IMR-90 (cell line): Measurements from ENCODE around the gene HOXC6.

Source experiments
- CEBPB ChIP-seq: IDR thresholded peaks from 2 replicates; pipeline ENCODE4 v1.6.1; 2012; ENCODE audit warnings: low read depth, low read length, improper control_type of control experiment
- CHD1 ChIP-seq: IDR thresholded peaks from 2 replicates; pipeline ENCODE4 v1.6.1; 2012; ENCODE audit warnings: low read depth, low read length, improper control_type of control experiment
- CTCF ChIP-seq: conservative IDR thresholded peaks from 2 replicates; pipeline ENCODE4 v1.5.1; 2012; ENCODE audit warnings: mild to moderate bottlenecking, low read depth, low read length, improper control_type of control experiment
- ELK1 ChIP-seq: fragments of 150-350 bp; IDR thresholded peaks from 2 replicates; pipeline ENCODE4 v1.6.1; 2016; ENCODE audit warnings: low read depth, mild to moderate bottlenecking, low read length, moderate library complexity, borderline replicate concordance
- FOS ChIP-seq: fragments of 150-350 bp; IDR thresholded peaks from 2 replicates; pipeline ENCODE4 v1.6.1; 2016; ENCODE audit warnings: low read depth, low read length
- MAFK ChIP-seq: IDR thresholded peaks from 2 replicates; pipeline ENCODE4 v1.6.1; 2012; ENCODE audit warnings: low read depth, low read length, improper control_type of control experiment
- MAZ ChIP-seq: IDR thresholded peaks from 2 replicates; pipeline ENCODE4 v1.6.1; 2012; ENCODE audit warnings: low read depth, mild to moderate bottlenecking, low read length, improper control_type of control experiment, moderate library complexity, borderline replicate concordance
- MXI1 ChIP-seq: IDR thresholded peaks from 2 replicates; pipeline ENCODE4 v1.6.1; 2012; ENCODE audit warnings: low read depth, mild to moderate bottlenecking, low read length, moderate library complexity, borderline replicate concordance
- POLR2A ChIP-seq: IDR thresholded peaks from 2 replicates; pipeline ENCODE4 v1.6.1; 2012; ENCODE audit warnings: mild to moderate bottlenecking, low read depth, low read length
- RFX5 ChIP-seq: IDR thresholded peaks from 2 replicates; pipeline ENCODE4 v1.8.0; 2012; ENCODE audit warnings: low read depth, mild to moderate bottlenecking, low read length, moderate library complexity
- SMC3 ChIP-seq: fragments of 150-350 bp; IDR thresholded peaks from 2 replicates; pipeline ENCODE4 v1.6.1; 2016; ENCODE audit warnings: low read depth, mild to moderate bottlenecking, antibody characterized with exemption, low read length, moderate library complexity

- TF ChIP-seq POLR2A (no peak), CTCF (no peak), MAZ (no peak), SMC3 (no peak), RFX5 (no peak), MXI1 (no peak), CEBPB (no peak), FOS (no peak), CHD1 (no peak), ELK1 (no peak), MAFK (no peak)
Measured at GRCh38 chr12:53985994-53986685, 42.1 kb upstream of the HOXC6 start.
